Measurements from ENCODE around the gene TMEM109. TPM values are rescaled to one million over a fixed set of nuclear protein-coding genes. Genes with fewer than 3 reads are reported as not detected.

The TMEM109 gene
- total and polyA plus RNA-seq, 8 donors = 82.9 to 130 (median 92.7) TPM

DNA sequence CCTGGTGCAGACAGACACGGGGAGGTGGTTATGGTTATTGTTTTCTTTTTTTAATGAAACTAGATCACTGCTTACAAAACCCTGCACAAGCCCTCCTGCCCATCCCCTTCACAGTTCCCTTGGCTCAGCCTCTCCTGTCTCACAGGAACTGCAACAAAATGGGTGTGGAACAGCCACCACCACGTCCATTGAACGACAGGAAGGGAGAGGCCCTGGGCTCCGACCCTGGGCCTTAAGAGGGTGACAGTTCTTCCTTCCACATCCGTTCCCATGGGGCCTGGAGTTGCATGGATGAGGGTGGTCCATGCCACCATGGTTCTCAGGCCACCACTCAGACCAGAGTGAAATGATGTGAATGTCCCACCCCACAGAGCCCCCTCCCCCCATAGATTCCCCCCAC, 23.3 kb upstream of the TMEM109 start:
- DNase-seq (no peak), ATAC-seq (no peak)
- Histone ChIP-seq H3K27me3 (no peaks in the 10 kb centered on the region), H3K9me3 (no peaks in the 10 kb centered on the region), H3K27ac (no peak overlapping the region), H3K36me3 (peaks cover 0 to 51% of the 10 kb centered on the region in 2 donors), H3K4me3 (no peak overlapping the region), H3K4me1 (no peaks in the 10 kb centered on the region)
- no peak for TF ChIP-seq CTCF (IDR thresholded peaks at IDR 0.05)
- intact Hi-C loops (cut with DNase I) = no loop called here

DNA sequence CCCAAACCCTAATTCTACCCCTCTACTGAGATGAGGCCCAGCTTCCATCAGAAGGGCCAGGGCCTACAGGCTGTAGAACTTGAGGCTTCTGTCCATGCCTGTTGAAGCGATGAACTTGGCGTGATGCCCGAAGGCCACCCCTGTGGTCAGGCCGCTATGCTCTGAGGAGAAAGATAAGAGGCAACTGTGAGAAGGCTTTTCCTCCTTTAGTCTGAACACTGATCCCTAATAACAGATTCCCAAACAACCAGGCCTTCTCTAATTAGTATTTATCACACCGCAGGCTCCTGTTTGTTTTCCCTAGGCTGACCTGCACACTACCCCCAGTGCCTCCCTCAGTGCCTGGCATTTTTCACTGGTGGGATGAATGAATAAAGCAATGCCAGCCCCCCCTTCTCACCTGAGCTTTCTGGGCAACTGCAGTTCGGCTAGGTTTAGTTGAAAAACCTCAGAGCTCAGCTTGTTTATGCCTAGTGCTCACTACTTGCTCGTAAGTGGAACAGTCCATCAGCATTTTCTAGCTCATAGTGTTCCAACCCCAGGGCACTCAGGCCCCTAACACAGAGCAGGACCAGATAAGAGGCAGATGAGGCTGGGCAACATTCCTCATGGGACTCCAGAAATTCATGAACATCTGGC, 22.7 kb upstream of the TMEM109 start:
- H3K27me3 ChIP-seq = no peaks in the 10 kb centered on the region
- H3K36me3 ChIP-seq = peaks cover 0 to 56% of the 10 kb centered on the region in 2 donors
- H3K4me1 ChIP-seq = no peaks in the 10 kb centered on the region
- no peaks in the 10 kb centered on the region for H3K9me3 ChIP-seq
- no peak overlapping the region for H3K4me3 ChIP-seq
- intact Hi-C loops (cut with DNase I) = no loop called here
- DNase-seq = no peak
- H3K27ac ChIP-seq = peak overlapping the region in 1 of 2 donors; percentile 13
- ATAC-seq = no peak
- no peak for TF ChIP-seq CTCF (IDR thresholded peaks at IDR 0.05)

- ATAC-seq (no peak), DNase-seq (no peak)
- no peak overlapping the region for H3K4me3 ChIP-seq
- H3K27me3 ChIP-seq = no peaks in the 10 kb centered on the region
- H3K4me1 ChIP-seq = no peaks in the 10 kb centered on the region
- no peak overlapping the region for H3K27ac ChIP-seq
- H3K9me3 ChIP-seq = no peaks in the 10 kb centered on the region
- TF ChIP-seq CTCF (IDR thresholded peaks at IDR 0.05) = no peak
- H3K36me3 ChIP-seq = peaks cover 0 to 86% of the 10 kb centered on the region in 2 donors
- intact Hi-C loops (cut with DNase I) = loop anchor here in 1 of 2 donors (5.0 kb wide), 1 partner anchor 58 kb away; no protein-coding TSS in a partner anchor
Measured at GRCh38 chr11:60895687-60896086, 18.3 kb upstream of the TMEM109 start.

GRCh38 chr11:60897496-60897895, 16.5 kb upstream of the TMEM109 start:
- TF ChIP-seq CTCF (IDR thresholded peaks at IDR 0.05) = no peak
- no peak for DNase-seq
- intact Hi-C loops (cut with DNase I) = loop anchor here in 1 of 2 donors (5.0 kb wide), 1 partner anchor 60 kb away; no protein-coding TSS in a partner anchor
- no peak overlapping the region for H3K27ac ChIP-seq
- no peak overlapping the region for H3K4me3 ChIP-seq
- no peak for ATAC-seq
- no peaks in the 10 kb centered on the region for H3K27me3 ChIP-seq
- no peaks in the 10 kb centered on the region for H3K9me3 ChIP-seq
- H3K4me1 ChIP-seq = no peaks in the 10 kb centered on the region
- H3K36me3 ChIP-seq = peaks cover 0 to 96% of the 10 kb centered on the region in 2 donors

DNA sequence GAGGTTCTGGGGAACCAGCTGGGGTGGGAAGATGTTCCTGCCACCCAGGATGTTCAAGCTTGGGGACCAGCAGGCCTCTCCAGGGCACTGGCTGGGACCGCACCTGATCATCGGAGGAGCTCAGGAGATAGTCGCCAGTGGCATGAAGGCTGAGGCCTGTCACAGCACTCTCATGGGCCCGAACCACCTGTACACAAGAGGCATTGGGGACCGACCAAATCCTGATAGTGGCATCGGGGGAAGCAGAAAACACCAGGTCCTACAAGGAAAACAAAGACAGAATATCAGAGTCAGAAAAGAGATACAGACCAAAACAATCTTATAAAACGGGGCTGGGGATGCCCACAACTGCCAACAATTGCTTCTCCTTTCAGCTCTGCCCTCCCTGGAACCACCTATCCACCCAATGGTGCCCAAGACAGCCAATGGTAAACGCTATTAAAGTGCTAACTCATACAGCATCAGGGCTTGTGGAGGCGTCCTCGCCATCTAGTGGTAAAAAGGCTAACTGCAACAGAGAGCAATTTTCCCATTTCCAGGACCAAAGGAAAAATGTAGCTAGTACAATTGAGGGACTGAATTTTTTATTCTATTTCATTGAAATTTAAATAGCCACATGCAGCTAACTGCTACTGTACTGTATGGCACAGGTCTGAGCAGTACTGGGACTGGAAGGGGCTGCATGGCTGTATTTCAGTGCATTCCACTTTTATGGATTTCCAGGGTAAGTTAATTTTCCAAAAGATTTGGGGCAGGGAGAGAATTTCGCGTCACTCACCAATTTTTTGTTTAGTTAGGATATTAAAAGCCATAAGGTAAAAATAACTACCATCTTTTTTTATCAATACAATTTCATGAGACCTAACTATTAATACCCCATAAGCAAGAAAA, 14.7 kb upstream of the TMEM109 start:
- Histone ChIP-seq H3K4me3 (no peak overlapping the region), H3K27me3 (no peaks in the 10 kb centered on the region), H3K4me1 (peaks cover 0 to 8% of the 10 kb centered on the region in 2 donors), H3K27ac (no peak overlapping the region), H3K36me3 (peaks cover 0 to 95% of the 10 kb centered on the region in 2 donors), H3K9me3 (no peaks in the 10 kb centered on the region)
- ATAC-seq = peak; percentile 88
- intact Hi-C loops (cut with DNase I) = loop anchor here in 1 of 2 donors (5.0 kb wide), 1 partner anchor 62 kb away; no protein-coding TSS in a partner anchor
- DNase-seq = peak in 1 of 4 donors; percentile 58
- TF ChIP-seq CTCF (IDR thresholded peaks at IDR 0.05) = peak; percentile 89 to 97

All from left lung (tissue), 10 donors.